ENCODE data around the gene SHISA9. TPM values are rescaled to one million over a fixed set of nuclear protein-coding genes. Genes with fewer than 3 reads are reported as not detected.

SHISA9 gene
- total RNA-seq, 3 donors from 2014 or later = 0.87 to 7.3 (median 3.0) TPM

GRCh38 chr16:13193721-13194120, 292.3 kb downstream of the SHISA9 start:
- Histone ChIP-seq H3K36me3 (ENCODE audit: low read depth) (no peaks in the 10 kb centered on the region), H3K9me3 (peaks cover 5% of the 10 kb centered on the region), H3K4me3 (no peak overlapping the region), H3K4me1 (ENCODE audit: low read depth) (no peaks in the 10 kb centered on the region)
- TF ChIP-seq CTCF (IDR thresholded peaks at IDR 0.05) = no peak
- intact Hi-C loops (cut with DNase I, micrococcal nuclease) = no loop called here
- DNase-seq (no peak), ATAC-seq (no peak)

GRCh38 chr16:13194766-13195165, 293.4 kb downstream of the SHISA9 start:
- intact Hi-C loops (cut with DNase I, micrococcal nuclease) = no loop called here

GRCh38 chr16:13203725-13204124, 302.3 kb downstream of the SHISA9 start:
- Histone ChIP-seq H3K36me3 (ENCODE audit: low read depth) (no peaks in the 10 kb centered on the region), H3K4me3 (no peak overlapping the region), H3K9me3 (peaks cover 5% of the 10 kb centered on the region), H3K4me1 (ENCODE audit: low read depth) (no peaks in the 10 kb centered on the region)
- intact Hi-C loops (cut with DNase I, micrococcal nuclease) = no loop called here
- no peak for DNase-seq
- no peak for ATAC-seq
- TF ChIP-seq CTCF (IDR thresholded peaks at IDR 0.05) = no peak

More at GRCh38 chr16:13194766-13195165, 293.4 kb downstream of the SHISA9 start:
- ATAC-seq (no peak), DNase-seq (no peak)
- no peak overlapping the region for H3K4me3 ChIP-seq
- TF ChIP-seq CTCF (IDR thresholded peaks at IDR 0.05) = no peak
- H3K36me3 ChIP-seq (ENCODE audit: low read depth) = no peaks in the 10 kb centered on the region
- no peaks in the 10 kb centered on the region for H3K4me1 ChIP-seq (ENCODE audit: low read depth)
- H3K9me3 ChIP-seq = peaks cover 5% of the 10 kb centered on the region

- Histone ChIP-seq H3K4me1 (ENCODE audit: low read depth) (no peaks in the 10 kb centered on the region), H3K36me3 (ENCODE audit: low read depth) (no peaks in the 10 kb centered on the region), H3K9me3 (peaks cover 5% of the 10 kb centered on the region), H3K4me3 (no peak overlapping the region)
- TF ChIP-seq CTCF (IDR thresholded peaks at IDR 0.05) = no peak
- intact Hi-C loops (cut with DNase I, micrococcal nuclease) = no loop called here
- no peak for DNase-seq
- no peak for ATAC-seq
These were observed 304.0 kb downstream of the SHISA9 start for GRCh38 chr16:13205352-13205751.

- ATAC-seq (no peak), DNase-seq (no peak)
- TF ChIP-seq CTCF (IDR thresholded peaks at IDR 0.05) = no peak
- Histone ChIP-seq H3K4me1 (ENCODE audit: low read depth) (no peaks in the 10 kb centered on the region), H3K4me3 (no peak overlapping the region), H3K36me3 (ENCODE audit: low read depth) (no peaks in the 10 kb centered on the region), H3K9me3 (peaks cover 5% of the 10 kb centered on the region)
- intact Hi-C loops (cut with DNase I, micrococcal nuclease) = no loop called here
These were observed 305.2 kb downstream of the SHISA9 start for GRCh38 chr16:13206606-13207005.

- ATAC-seq (no peak), DNase-seq (no peak)
- H3K4me1 ChIP-seq (ENCODE audit: low read depth) = no peaks in the 10 kb centered on the region
- TF ChIP-seq CTCF (IDR thresholded peaks at IDR 0.05) = no peak
- no peak overlapping the region for H3K4me3 ChIP-seq
- peaks cover 5% of the 10 kb centered on the region for H3K9me3 ChIP-seq
- H3K36me3 ChIP-seq (ENCODE audit: low read depth) = no peaks in the 10 kb centered on the region
- intact Hi-C loops (cut with DNase I, micrococcal nuclease) = no loop called here
These were observed 305.8 kb downstream of the SHISA9 start for GRCh38 chr16:13207151-13207550.
